Smooth muscle cell of trachea (primary cell): ENCODE measurements around the gene MCUB. TPM values are rescaled to one million over a fixed set of nuclear protein-coding genes. Genes with fewer than 3 reads are reported as not detected.

Source experiments
- total RNA-seq: library from RNA; depleted of rRNA; stranded (reverse); fragments of >200 nt; gene quantifications from 2 replicates; pipeline ENCODE4 v1.2.1, GENCODE V29; 2014

The MCUB gene, protein sequence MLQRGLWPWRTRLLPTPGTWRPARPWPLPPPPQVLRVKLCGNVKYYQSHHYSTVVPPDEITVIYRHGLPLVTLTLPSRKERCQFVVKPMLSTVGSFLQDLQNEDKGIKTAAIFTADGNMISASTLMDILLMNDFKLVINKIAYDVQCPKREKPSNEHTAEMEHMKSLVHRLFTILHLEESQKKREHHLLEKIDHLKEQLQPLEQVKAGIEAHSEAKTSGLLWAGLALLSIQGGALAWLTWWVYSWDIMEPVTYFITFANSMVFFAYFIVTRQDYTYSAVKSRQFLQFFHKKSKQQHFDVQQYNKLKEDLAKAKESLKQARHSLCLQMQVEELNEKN
- total RNA-seq = 21.2 and 40.9 TPM in 2 replicates

DNA sequence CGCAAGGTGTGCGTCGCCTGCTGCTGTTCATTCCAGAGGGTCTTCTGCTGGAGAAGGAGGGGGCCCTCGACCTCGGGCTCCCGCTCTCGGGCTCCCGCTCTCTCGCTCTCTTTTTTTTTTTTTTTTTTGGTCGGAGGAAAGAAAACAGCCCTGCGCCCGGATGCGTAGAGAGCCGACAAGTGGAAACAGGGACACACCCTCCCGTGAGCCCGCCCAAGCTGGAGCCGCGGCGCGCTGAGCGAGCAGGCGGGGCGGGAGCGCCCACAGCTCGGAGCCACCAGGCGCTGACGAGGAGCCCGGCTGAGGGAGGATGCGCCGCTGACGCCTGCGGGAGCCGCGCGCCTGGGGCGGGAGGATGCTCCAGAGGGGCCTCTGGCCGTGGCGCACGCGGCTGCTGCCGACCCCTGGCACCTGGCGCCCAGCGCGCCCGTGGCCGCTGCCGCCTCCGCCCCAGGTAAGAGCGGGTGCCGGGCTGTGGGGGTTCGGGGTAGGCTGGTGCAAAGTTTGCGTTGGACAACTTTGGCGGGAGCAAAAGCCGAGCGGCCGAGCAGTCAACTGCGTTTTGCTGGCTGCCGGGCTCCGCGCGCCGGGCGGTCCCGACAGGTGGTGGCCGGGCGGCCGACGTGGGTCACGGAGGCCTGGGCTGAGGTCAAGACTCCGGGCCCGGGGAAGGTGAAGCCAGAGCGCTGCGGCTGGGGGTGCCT, at the start of gene MCUB:
TSS of gene MCUB (plus strand) at position 264 of the 704 bp plus-strand sequence. CDS start at position 356, 92 bp downstream.

GRCh38 chr4:109702950-109703663, 143.1 kb downstream of the MCUB start, which contains the start of gene CASP6:
Gene CASP6, minus strand, starts transcription at chr4:109703445. Its CDS starts 50 bp downstream, at chr4:109703395.

DNA sequence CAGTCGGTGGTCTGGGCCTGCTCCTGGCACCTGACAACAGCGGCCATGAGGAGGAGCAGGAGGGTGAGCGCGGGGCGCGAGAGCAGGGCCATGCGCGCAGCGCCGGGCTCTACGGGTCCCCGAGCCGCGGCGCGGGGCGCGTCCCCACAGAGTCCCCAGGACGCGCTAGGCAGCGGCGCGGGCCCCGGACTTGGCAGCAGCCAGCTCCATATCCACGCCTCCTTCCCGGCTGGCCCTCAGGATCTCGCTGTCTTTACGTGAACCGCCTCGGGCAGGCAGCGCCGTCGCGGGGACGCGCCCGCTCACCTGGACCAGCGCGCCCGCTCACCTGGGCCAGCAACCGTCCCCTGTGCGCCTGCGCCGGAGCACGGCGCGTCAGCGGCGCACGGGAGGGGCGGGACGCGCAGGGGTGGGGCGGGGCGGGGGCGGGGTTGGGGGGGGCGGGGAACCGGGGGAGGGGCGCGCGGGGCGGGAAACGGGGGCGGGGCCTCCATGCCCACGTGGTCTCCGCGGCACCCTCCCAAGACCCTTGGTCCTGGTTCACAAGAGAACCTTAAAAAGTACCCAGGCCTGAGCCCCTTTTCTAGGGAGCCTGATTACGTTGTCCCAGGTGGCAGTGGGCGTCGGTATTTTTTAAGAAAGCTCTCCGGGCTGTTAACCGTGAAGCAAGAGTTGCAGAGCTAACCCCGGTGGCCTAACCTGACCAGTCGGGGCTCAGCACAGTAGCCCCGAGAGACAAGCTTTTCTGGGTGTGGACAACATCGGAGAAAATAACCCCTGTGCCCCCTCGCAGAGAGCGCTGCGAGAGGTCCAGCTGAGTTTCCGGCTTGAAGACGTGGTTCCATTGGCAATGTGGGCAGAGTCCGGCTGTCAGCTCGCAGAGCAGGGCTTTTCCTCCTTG, 169.9 kb downstream of the MCUB start, which contains the start of gene PLA2G12A:
TSS of gene PLA2G12A (minus strand) at position 353 of the 901 bp plus-strand sequence. CDS start at position 92, 261 bp downstream.

Other genes starting within 250 kb of the MCUB start
- 14.6 and 14.7 TPM in 2 replicates for gene SEC24B, start 126.4 kb upstream of the MCUB start, total RNA-seq
- 28.8 and 48.9 TPM in 2 replicates for gene CASP6, start 143.2 kb downstream of the MCUB start, total RNA-seq
- gene PLA2G12A, start 169.8 kb downstream of the MCUB start, total RNA-seq = 17.7 and 18.5 TPM in 2 replicates
- 2.0 and 8.3 TPM in 2 replicates for gene CFI, start 241.8 kb downstream of the MCUB start, total RNA-seq